Measurements from ENCODE around the gene ATP4B. TPM values are rescaled to one million over a fixed set of nuclear protein-coding genes. Genes with fewer than 3 reads are reported as not detected.
A peak's percentile ranks its signal among the peaks of the same experiment; 100 is the strongest.

ATP4B gene
- total and polyA plus RNA-seq, 3 experiments from 2014 or later, result not detected

DNA sequence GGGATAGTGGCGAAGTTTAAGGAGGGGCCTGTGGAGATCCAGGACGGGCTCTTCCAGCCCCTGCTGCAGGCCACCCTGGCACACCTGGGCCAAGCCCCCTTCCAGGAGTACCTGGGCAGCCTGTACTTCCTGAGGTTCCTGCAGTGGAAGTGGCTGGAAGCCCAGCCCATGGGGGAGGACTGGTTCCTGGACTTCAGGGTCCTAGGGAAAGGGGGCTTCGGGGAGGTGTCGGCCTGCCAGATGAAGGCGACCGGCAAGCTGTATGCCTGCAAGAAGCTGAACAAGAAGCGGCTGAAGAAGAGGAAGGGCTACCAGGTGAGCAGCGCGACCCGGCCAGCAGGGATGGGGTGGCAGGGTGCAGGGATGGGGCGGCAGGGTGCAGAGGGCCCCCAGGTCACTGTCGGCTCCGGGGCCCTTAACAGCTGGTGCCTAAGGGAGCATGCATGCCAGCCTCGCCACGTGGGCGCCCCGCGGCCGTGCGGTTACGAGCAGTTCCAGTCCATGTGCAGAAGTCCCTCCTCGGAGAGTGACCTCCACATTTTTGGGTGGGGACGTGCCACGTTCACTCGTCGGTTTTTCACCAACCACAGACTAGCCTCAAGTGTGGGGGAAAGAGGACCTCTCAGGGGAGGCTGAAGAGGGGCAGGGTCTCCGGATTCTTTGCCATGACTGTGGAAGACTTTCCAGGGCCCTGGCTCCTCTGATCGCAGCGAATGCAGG lies 9.9 kb upstream of the ATP4B start:
- Histone ChIP-seq H3K27me3 (ENCODE audit: insufficient read depth, low read length, poor library complexity, severe bottlenecking) (no peaks in the 10 kb centered on the region), H3K27ac (ENCODE audit: low read depth, low read length) (no peak overlapping the region), H3K4me3 (ENCODE audit: low read length) (no peak overlapping the region), H3K9me3 (ENCODE audit: low read length) (no peaks in the 10 kb centered on the region), H3K36me3 (ENCODE audit: insufficient read depth, low read length) (no peaks in the 10 kb centered on the region), H3K4me1 (ENCODE audit: insufficient read depth, low read length) (no peaks in the 10 kb centered on the region)
- ChIA-PET POLR2A (no interaction called here), CTCF (no interaction called here)
- Mint-ChIP-seq H3K4me3 (no peak overlapping the region), H3K9me3 (no peaks in the 10 kb centered on the region), H3K27me3 (peaks cover 4 to 12% of the 10 kb centered on the region in 2 donors), H3K4me1 (peaks cover 0 to 6% (median 0%) of the 10 kb centered on the region in 3 donors), H3K36me3 (no peaks in the 10 kb centered on the region), H3K27ac (no peak overlapping the region)
- peak in 1 of 5 donors; percentile 42 for DNase-seq

DNA sequence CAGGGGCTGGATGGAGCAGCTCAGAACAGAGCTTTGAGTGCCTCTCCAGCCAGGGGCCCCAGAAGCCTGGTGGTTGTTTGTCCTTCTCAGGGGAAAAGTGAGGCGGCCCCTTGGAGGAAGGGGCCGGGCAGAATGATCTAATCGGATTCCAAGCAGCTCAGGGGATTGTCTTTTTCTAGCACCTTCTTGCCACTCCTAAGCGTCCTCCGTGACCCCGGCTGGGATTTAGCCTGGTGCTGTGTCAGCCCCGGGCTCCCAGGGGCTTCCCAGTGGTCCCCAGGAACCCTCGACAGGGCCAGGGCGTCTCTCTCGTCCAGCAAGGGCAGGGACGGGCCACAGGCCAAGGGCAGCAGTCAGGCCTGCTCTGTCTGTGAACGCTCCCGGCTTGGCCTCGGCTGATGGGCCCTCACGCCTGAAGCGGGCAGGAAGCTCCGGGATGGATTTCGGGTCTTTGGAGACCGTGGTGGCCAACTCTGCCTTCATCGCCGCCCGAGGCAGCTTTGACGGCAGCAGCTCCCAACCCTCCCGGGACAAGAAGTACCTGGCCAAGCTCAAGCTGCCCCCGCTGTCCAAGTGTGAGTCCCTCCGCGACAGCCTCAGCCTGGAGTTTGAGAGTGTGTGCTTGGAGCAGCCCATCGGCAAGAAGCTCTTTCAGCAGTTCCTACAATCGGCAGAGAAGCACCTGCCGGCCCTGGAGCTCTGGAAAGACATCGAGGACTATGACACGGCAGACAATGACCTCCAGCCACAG lies 9.1 kb upstream of the ATP4B start, which contains the start of gene GRK1:
Gene GRK1 (plus strand): TSS at position 269 of the 751 bp plus-strand sequence. CDS start 168 bp downstream, at position 437.
- Histone ChIP-seq H3K4me1 (ENCODE audit: insufficient read depth, low read length) (no peaks in the 10 kb centered on the region), H3K27me3 (ENCODE audit: insufficient read depth, low read length, poor library complexity, severe bottlenecking) (no peaks in the 10 kb centered on the region), H3K36me3 (ENCODE audit: insufficient read depth, low read length) (no peaks in the 10 kb centered on the region), H3K4me3 (ENCODE audit: low read length) (no peak within 1 kb of the TSS), H3K27ac (ENCODE audit: low read depth, low read length) (no peak within 1 kb of the TSS), H3K9me3 (ENCODE audit: low read length) (no peaks in the 10 kb centered on the region)
- Mint-ChIP-seq H3K9me3 (peaks cover 0 to 3% (median 2%) of the 10 kb centered on the region in 5 donors), H3K4me1 (peaks cover 0 to 2% (median 0%) of the 10 kb centered on the region in 3 donors), H3K27ac (no peak within 1 kb of the TSS), H3K27me3 (peaks cover 4 to 12% of the 10 kb centered on the region in 2 donors), H3K36me3 (peaks cover 0 to 3% (median 0%) of the 10 kb centered on the region in 3 donors), H3K4me3 (no peak within 1 kb of the TSS)
- peak in 1 of 5 donors; percentile 41 for DNase-seq
- CTCF ChIA-PET, result no interaction called here
- POLR2A ChIA-PET, result no interaction called here

DNA sequence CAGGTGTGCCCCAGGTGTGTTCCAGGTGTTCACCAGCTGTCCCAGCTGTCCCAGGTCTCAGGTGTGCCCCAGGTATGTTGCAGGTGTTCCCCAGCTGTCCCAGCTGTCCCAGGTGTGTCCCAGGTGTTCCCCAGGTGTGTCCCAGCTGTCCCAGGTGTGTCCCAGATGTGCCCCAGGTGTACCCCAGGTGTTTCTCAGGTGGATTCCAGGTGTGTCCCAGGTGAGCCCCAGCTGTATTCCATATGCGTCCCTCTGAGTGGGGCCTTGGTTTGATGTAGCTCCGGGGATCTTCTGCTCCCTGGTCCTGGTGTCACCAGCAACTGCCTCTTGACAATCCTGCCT lies 8.3 kb upstream of the ATP4B start:
- POLR2A ChIA-PET, result no interaction called here
- Histone ChIP-seq H3K27me3 (ENCODE audit: insufficient read depth, low read length, poor library complexity, severe bottlenecking) (no peaks in the 10 kb centered on the region), H3K27ac (ENCODE audit: low read depth, low read length) (no peak overlapping the region), H3K4me1 (ENCODE audit: insufficient read depth, low read length) (no peaks in the 10 kb centered on the region), H3K36me3 (ENCODE audit: insufficient read depth, low read length) (no peaks in the 10 kb centered on the region), H3K4me3 (ENCODE audit: low read length) (no peak overlapping the region), H3K9me3 (ENCODE audit: low read length) (no peaks in the 10 kb centered on the region)
- no peak for DNase-seq
- H3K36me3 Mint-ChIP-seq, result peaks cover 0 to 9% (median 0%) of the 10 kb centered on the region in 3 donors
- no peaks in the 10 kb centered on the region for H3K4me1 Mint-ChIP-seq
- peaks cover 5 to 12% (median 8%) of the 10 kb centered on the region in 5 donors for H3K9me3 Mint-ChIP-seq
- H3K27ac Mint-ChIP-seq, result no peak overlapping the region
- CTCF ChIA-PET, result no interaction called here
- H3K4me3 Mint-ChIP-seq, result no peak overlapping the region
- H3K27me3 Mint-ChIP-seq, result peaks cover 4 to 12% of the 10 kb centered on the region in 2 donors

DNA sequence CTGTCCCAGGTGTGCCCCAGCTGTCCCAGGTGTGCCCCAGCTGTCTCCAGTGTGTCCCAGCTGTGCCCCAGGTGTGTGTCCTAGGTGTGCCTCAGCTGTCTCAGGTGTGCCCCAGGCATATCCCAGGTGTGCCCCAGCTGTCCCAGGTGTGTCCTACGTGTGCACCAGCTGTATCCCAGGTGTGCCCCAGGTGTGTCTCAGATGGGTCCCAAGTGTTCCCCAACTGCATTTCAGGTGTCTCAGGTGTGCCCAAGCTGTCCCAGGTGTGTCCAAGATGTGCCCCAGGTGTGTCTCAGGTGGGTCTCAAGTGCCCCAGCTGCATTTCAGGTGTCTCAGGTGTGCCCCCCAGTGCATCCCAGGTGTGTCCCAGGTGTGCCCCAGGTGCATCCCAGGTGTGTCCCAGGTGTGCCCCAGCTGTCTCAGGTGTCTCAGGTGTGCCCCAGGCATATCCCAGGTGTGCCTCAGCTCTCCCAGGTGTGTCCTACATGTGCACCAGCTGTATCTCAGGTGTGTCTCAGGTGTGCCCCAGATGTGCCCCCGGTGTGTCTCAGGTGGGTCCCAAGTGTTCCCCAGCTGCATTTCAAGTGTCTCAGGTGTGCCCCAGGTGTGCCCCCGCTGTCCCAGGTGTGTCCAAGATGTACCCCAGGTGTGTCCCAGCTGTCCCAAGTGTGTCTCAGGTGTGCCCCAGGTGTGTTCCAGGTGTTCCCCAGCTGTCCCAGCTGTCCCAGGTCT lies 7.8 kb upstream of the ATP4B start:
- no peak overlapping the region for H3K4me3 Mint-ChIP-seq
- no peaks in the 10 kb centered on the region for H3K36me3 ChIP-seq (ENCODE audit: insufficient read depth, low read length)
- ChIA-PET POLR2A (no interaction called here), CTCF (interaction anchor here (1.0 kb wide), 1 partner anchor 59 kb away, joined by 3 read pairs; no protein-coding TSS in a partner anchor)
- H3K4me1 ChIP-seq (ENCODE audit: insufficient read depth, low read length), result no peaks in the 10 kb centered on the region
- no peaks in the 10 kb centered on the region for H3K9me3 ChIP-seq (ENCODE audit: low read length)
- no peaks in the 10 kb centered on the region for H3K4me1 Mint-ChIP-seq
- H3K27me3 Mint-ChIP-seq, result peaks cover 4 to 15% of the 10 kb centered on the region in 2 donors
- H3K27ac Mint-ChIP-seq, result peak overlapping the region in 1 of 8 donors; percentile 54
- peaks cover 0 to 14% (median 0%) of the 10 kb centered on the region in 3 donors for H3K36me3 Mint-ChIP-seq
- H3K27ac ChIP-seq (ENCODE audit: low read depth, low read length), result no peak overlapping the region
- no peak overlapping the region for H3K4me3 ChIP-seq (ENCODE audit: low read length)
- no peaks in the 10 kb centered on the region for H3K27me3 ChIP-seq (ENCODE audit: insufficient read depth, low read length, poor library complexity, severe bottlenecking)
- peaks cover 11 to 17% (median 13%) of the 10 kb centered on the region in 5 donors for H3K9me3 Mint-ChIP-seq
- peak in 1 of 5 donors; percentile 27 for DNase-seq

DNA sequence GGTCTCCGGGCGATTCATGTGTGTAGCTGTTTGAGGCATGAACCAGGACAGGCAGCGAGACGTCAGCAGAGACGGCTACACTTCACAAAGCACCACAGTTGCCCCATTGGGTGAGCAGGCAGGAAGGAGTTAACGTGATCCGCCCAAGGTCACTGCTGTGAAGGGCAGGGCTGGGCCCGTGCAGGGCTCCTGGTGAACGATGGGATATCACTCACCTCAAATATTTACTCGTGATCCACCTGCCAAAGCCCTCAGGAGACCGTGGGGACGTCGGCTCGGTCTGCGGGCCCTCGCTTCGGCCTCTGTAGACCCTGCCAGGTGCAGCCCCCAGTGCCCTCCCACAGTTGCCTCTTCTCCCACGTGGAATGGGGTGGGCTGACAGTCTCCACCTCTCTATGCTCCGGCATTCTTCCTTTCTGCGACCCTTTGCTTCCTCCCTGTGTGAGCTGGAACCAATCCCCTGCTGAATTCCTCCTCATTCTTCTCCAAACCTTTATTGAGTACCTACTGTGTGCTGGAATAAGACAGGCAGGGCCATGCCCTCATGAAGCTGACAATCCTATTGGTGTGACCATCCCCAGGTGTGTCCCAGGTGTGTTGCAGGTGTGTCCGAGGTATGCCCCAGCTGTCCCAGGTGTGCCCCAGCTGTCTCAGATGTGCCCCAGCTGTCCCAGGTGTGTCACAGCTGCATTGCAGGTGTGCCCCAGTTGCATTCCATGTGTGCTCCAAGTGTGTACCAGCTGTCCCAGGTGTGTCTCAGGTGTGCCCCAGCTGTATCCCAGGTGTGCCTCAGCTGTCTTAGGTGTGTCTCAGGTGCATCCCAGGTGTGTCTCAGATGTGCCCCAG lies 7.0 kb upstream of the ATP4B start:
- H3K4me3 Mint-ChIP-seq, result no peak overlapping the region
- DNase-seq, result peak in 1 of 5 donors; percentile 24

DNA sequence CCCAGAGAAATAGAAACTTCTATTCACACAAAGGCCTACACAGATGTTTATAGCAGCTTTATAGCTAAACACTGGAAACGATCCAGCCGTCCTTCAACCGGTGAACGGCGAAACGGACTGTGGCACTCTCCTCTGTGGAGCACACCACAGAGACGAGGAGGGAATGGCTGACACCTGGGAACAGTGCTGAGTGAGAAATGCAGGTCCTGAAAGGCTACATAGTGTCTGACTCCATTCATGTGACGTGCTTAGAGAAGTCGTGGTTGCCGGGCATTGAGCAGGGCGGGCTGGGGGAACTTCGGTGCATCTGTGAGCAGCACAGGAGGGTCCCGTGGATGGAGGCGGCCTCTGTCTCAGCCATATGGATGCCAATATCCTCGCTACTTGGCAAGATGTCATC lies 5.9 kb upstream of the ATP4B start:
- no peaks in the 10 kb centered on the region for H3K4me1 ChIP-seq (ENCODE audit: insufficient read depth, low read length)
- Mint-ChIP-seq H3K4me3 (no peak overlapping the region), H3K4me1 (no peaks in the 10 kb centered on the region), H3K27ac (no peak overlapping the region), H3K36me3 (peaks cover 0 to 16% (median 0%) of the 10 kb centered on the region in 3 donors), H3K9me3 (peaks cover 11 to 19% (median 15%) of the 10 kb centered on the region in 5 donors), H3K27me3 (peaks cover under 1 to 12% of the 10 kb centered on the region in 2 donors)
- POLR2A ChIA-PET, result no interaction called here
- peak in 1 of 5 donors; percentile 13 for DNase-seq
- H3K27me3 ChIP-seq (ENCODE audit: insufficient read depth, low read length, poor library complexity, severe bottlenecking), result no peaks in the 10 kb centered on the region
- CTCF ChIA-PET, result no interaction called here
- H3K36me3 ChIP-seq (ENCODE audit: insufficient read depth, low read length), result no peaks in the 10 kb centered on the region
- no peak overlapping the region for H3K27ac ChIP-seq (ENCODE audit: low read depth, low read length)
- H3K4me3 ChIP-seq (ENCODE audit: low read length), result no peak overlapping the region
- no peaks in the 10 kb centered on the region for H3K9me3 ChIP-seq (ENCODE audit: low read length)

More for the DNA sequence above, 7.0 kb upstream of the ATP4B start:
- H3K27ac Mint-ChIP-seq, result peak overlapping the region in 1 of 8 donors; percentile 54
- H3K4me1 ChIP-seq (ENCODE audit: insufficient read depth, low read length), result no peaks in the 10 kb centered on the region
- H3K27me3 ChIP-seq (ENCODE audit: insufficient read depth, low read length, poor library complexity, severe bottlenecking), result no peaks in the 10 kb centered on the region
- no peak overlapping the region for H3K27ac ChIP-seq (ENCODE audit: low read depth, low read length)
- no peaks in the 10 kb centered on the region for H3K9me3 ChIP-seq (ENCODE audit: low read length)
- H3K4me3 ChIP-seq (ENCODE audit: low read length), result no peak overlapping the region
- POLR2A ChIA-PET, result no interaction called here
- H3K9me3 Mint-ChIP-seq, result peaks cover 11 to 19% (median 15%) of the 10 kb centered on the region in 5 donors
- peaks cover 0 to 16% (median 0%) of the 10 kb centered on the region in 3 donors for H3K36me3 Mint-ChIP-seq
- H3K4me1 Mint-ChIP-seq, result no peaks in the 10 kb centered on the region
- H3K27me3 Mint-ChIP-seq, result peaks cover 4 to 14% of the 10 kb centered on the region in 2 donors
- no peaks in the 10 kb centered on the region for H3K36me3 ChIP-seq (ENCODE audit: insufficient read depth, low read length)
- CTCF ChIA-PET, result interaction anchor here (1.0 kb wide), 1 partner anchor 59 kb away, joined by 3 read pairs; no protein-coding TSS in a partner anchor

DNA sequence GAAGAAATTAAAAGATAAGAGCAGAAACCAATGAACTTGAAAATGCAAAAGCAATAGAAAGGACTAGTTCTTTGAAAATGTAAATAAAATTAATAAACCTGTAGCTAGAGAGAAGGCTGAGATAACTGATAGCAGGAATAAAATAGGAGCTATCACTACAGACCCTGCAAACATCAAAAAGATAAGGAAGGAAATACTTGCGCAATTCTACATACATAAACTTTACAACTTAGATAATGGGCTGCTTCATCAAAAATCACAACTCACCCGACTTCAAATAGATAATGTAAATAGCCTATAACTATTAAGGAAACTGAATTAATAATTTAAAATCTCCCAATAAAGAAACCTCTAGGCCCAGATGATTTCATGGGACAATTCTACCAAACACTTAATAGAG lies 3.5 kb upstream of the ATP4B start:
- H3K9me3 ChIP-seq (ENCODE audit: low read length), result no peaks in the 10 kb centered on the region
- ChIA-PET POLR2A (no interaction called here), CTCF (no interaction called here)
- Mint-ChIP-seq H3K4me1 (no peaks in the 10 kb centered on the region), H3K4me3 (no peak overlapping the region), H3K27me3 (peaks cover 0 to 8% of the 10 kb centered on the region in 2 donors), H3K36me3 (peaks cover 0 to 16% (median 0%) of the 10 kb centered on the region in 3 donors), H3K27ac (no peak overlapping the region), H3K9me3 (peaks cover 11 to 19% (median 15%) of the 10 kb centered on the region in 5 donors)
- no peak overlapping the region for H3K27ac ChIP-seq (ENCODE audit: low read depth, low read length)
- no peak for DNase-seq
- no peaks in the 10 kb centered on the region for H3K27me3 ChIP-seq (ENCODE audit: insufficient read depth, low read length, poor library complexity, severe bottlenecking)
- no peaks in the 10 kb centered on the region for H3K36me3 ChIP-seq (ENCODE audit: insufficient read depth, low read length)
- no peak overlapping the region for H3K4me3 ChIP-seq (ENCODE audit: low read length)
- no peaks in the 10 kb centered on the region for H3K4me1 ChIP-seq (ENCODE audit: insufficient read depth, low read length)

Measured in CD8-positive, alpha-beta memory T cell (primary cell).